PFSK-1 (cell line): Measurements from ENCODE around the gene IFT52.

Experiments
- POLR2AphosphoS5 ChIP-seq: IDR thresholded peaks from 2 replicates; pipeline ENCODE4 v1.6.1; 2012; ENCODE audit warnings: low read depth, mild to moderate bottlenecking, control low read depth, low read length, moderate library complexity
- REST ChIP-seq, 2 experiments: IDR thresholded peaks; 2 replicates each; pipeline versions ENCODE4 v1.6.1 to v1.8.0; 2011 to 2012; ENCODE audit warnings: low read depth in 2 of 2, low read length in 2 of 2, control low read depth in 1 of 2, inconsistent platforms in 1 of 2, mild to moderate bottlenecking in 1 of 2, moderate library complexity in 1 of 2; ENCODE audit not compliant: insufficient read depth in 1 of 2
- SIN3A ChIP-seq: IDR thresholded peaks from 2 replicates; pipeline ENCODE4 v1.6.1; 2012; ENCODE audit warnings: mild to moderate bottlenecking, low read length, moderate library complexity, borderline replicate concordance; ENCODE audit not compliant: insufficient read depth
- TAF1 ChIP-seq: IDR thresholded peaks from 2 replicates; pipeline ENCODE4 v1.6.1; 2012; ENCODE audit warnings: low read length, control low read depth, borderline replicate concordance; ENCODE audit not compliant: insufficient read depth

DNA sequence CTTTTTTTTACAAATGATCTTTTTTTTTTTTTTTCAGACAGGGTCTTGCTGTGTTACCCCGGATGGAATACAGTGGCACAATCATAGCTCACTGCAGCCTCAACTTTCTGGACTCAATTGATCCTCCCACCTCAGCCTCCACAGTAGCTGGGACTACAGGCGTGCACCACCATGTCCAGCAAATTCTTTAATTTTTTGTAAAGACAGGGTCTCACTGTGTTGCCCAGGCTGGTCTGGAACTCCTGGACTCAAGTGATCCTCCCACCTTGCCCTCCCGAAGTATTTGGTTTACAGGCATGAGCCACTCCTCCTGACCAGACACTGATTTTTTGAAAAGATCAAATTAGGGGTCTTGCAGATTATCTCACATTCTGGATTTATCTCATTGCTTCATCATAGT lies 65.2 kb downstream of the IFT52 start:
- no peak for TF ChIP-seq SIN3A
- no peak for TF ChIP-seq TAF1
- no peak for TF ChIP-seq REST (IDR thresholded peaks at IDR 0.05; ENCODE audit: insufficient read depth in 1 of 2, low read depth in 2 of 2, low read length in 2 of 2)
- no peak for TF ChIP-seq POLR2AphosphoS5
